Measurements from ENCODE around the gene SMC2.

SMC2 gene

DNA sequence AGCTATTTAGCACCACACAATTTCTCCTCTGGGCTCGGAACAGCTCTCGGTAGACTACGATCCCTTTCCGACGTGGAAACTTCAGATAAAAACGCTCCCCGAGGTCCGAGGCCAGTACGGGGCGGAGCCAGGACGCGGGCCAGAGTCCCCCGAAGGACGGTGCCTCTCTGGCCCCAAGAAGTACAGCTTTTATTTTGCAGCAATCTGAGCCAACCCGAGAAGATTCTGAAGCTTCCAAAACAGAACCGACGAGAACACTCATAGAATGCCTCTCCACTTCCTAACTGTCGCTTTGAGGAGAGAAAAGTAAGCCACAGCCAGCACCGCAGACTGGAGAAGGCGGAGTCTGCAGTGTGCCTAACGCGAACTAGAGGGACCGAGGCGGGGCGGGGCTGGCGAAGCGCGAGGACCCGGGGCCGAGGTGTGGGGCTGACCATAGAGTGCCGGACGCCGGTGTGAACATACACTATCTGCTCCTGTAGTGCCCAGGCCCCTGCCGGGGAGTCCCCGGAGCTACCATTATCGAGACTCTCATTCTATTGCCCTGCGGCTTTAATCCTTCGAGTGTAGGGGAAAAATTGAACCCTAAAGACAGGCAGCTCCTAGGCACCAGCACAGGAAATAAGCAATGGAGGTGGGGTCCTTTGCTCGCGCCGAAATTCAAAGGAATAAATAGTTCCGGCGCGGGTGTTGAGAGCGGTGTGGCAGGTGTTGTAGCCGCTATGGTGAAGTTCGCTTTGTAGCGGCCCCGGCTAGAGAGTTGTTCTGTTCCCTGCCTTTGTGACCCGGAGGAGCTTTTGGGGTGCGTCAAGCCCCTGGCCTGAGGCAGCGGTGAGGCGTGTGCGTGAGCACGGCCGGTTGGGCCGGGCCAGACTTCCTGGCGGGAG lies at the start of gene SMC2:
Gene SMC2, plus strand, starts transcription at position 663 of the 887 bp plus-strand sequence. CDS start 1,076 bp downstream, outside the sequence.
- peak; percentile 85 to 87 for DNase-seq (ENCODE audit: low read depth in 2 of 2)

DNA sequence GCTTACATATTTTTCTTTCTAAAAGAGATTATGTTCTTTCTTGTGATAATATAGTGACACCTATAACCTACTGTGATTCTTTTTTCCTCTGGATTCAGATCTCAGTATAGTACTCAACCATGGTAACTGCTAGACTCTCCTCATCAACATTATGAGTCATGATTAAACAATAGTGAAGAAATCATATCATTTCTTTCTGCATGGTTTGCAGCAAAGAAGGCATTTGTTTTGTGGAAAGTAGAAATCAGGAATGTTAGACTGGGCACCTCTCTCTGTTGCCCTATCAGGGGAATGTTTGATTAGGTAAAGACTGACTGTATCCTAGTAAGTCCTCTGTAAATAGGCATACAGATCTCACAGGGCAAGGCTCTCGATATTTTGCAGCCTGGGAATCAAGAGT lies 25.6 kb upstream of the SMC2 start:
- DNase-seq (ENCODE audit: low read depth in 2 of 2), result no peak

DNA sequence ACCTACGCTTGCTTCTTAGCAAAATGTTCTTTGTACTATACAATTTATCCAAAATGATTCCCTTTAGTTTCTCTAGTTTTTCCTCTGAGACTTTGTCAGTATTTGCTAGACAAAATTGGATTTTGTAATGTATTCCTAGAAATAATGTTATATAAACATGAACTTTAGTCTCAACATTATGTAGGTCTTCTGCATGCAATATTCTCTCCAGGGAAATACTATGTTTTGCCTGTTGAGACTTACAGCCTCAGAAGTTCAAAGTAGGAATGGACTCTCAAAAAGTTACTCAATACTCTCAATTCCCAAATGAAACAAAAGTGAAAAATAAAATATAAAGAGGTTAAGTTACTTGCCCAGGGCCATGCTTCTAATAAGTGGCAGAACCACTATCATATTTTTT lies 24.8 kb upstream of the SMC2 start:
- no peak for DNase-seq (ENCODE audit: low read depth in 2 of 2)

DNA sequence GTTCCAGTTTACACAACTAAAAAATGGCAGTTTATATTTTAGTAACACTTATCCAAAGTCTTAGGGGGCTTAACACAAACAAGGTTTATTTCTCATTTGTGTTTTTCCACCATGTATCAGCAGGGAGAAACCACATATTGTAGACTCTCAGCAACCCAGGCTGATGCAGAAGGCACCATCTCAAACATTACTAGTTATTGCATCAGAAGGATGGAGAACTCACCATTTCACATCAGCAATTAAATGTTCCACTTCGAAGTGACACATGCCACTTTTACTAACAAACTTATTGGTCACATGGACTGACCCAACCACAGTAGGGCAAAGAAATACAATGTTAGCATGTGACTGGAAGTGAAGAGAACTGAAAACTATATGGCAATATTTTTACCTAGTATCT lies 22.5 kb upstream of the SMC2 start:
- DNase-seq (ENCODE audit: low read depth in 2 of 2), result no peak

DNA sequence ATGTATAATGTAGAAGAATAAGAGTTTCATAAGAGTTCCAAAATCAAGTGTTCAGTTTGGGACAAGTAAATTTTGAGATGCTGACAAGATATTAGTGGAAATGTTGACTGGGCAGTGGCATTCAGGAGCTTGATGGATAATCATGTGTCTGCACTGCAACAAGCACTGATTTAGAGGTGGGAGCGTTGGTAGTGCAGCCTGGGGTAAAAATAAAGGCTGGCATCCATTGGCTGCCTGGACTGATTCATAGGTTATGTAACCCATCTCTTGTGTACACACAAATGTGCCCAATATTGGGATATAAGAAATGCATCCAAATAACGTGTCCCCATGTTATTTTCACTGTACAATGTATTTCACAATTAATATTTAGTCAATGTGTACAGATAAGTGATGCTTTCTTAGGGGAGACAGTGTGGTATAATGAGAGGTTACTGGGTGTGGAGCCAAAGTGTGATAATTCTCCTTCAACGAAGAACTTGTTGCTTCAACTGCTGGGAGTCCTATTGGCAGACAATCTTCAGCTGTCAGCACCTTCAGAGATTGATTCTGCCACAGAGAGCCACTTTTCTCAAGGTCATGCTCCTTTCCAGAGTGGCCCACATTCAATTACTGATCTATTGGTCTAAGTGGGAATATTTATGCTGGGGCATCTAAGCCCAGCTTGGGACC lies 20.9 kb upstream of the SMC2 start:
- DNase-seq (ENCODE audit: low read depth in 2 of 2), result no peak

DNA sequence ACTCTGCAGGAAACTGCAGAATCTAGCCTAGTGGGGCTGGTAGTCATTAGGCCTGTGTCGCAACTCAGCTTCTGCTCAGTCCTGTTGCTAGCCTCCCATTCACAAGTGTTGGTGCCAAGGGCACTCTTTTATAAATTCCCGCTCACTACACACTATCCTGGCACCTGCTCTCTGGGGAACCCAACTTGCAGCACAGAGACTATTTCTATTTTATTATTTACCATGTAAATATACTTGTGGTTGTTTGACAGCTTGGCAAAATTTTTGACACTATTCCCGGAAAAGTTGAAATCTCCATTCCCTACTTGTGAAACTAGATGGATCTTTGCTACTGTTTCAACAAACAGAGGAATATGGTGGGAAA lies 20.4 kb upstream of the SMC2 start:
- DNase-seq (ENCODE audit: low read depth in 2 of 2), result no peak

DNA sequence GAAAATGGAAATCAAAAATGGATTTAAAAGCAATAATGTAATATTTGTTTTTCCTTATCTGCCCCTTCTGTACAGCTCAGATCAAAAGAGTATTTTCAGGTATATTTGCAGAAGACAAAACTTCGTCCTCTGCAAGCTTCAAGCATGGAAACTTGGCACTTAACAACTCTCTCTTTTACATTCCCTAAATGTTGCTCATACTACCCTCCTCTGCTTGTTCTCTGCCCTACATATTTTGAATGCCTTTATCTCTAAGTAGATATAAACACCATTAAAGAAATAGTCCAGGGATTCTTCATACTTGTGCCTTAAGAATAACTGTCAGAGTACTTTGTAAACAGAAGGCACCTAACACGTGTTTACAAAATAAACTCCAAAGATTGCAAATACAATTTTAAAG lies 19.2 kb upstream of the SMC2 start:
- DNase-seq (ENCODE audit: low read depth in 2 of 2), result no peak

DNA sequence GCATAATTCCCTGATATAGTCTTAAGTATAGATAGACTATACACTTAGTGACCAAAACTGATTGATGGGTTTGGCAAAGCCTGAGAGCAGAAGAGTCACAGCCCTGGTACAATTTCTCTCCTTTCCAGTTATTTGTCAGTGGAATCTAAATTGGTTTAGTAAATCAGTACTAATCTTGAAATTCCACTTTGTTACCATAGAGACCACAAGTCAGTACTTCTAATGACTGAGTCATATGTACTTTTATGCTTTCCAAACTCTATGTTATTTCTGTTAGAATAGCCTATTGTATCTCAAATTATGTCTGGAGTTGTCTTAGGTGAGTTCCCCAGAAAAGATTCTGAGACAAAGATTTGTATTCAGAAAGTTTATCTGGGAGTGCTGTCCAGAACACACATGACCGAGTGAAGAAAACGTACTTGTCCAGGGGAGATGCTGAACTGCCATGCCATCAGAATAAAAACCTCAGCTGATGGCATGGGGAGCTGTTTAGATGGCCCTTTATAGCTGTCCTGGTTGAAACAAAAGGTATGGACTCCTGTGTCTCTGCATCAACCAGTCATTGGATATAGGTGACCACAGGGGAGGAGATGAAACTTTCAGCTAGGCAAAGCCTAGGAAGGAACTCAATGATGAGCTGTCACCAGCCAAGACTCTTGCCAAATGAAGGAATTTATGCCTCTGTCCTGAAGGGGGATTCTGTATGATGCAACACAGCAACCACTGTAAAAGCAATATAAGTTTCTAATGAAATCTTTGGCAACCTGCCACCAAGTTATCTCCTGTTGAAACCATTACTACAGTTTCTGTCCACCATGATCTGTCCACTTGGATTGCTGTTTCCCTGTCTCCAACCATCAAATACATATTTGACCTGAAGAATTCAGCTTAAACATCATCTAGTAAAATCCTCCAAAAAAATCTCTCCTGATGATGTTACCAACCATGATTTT lies 18.0 kb upstream of the SMC2 start:
- DNase-seq (ENCODE audit: low read depth in 2 of 2), result no peak

DNA sequence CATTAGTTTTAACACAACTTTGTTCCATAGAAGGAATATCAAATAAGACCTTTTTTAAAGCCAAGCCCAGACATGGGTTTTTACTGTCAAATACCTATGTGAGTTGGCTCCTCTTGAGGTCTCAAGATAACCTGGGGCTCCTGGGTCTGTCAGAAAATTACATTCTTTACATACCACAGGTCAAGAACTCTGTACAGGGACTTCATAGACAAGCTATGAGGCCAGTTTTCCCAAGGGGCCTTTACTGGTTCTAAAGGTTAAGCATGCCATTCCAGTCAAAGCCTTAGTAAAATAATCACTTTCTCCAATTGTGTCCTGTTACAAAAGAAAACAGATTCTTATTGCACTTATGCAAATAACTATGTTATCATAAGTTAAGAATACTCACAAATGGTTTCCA lies 15.5 kb upstream of the SMC2 start:
- DNase-seq (ENCODE audit: low read depth in 2 of 2), result no peak

DNA sequence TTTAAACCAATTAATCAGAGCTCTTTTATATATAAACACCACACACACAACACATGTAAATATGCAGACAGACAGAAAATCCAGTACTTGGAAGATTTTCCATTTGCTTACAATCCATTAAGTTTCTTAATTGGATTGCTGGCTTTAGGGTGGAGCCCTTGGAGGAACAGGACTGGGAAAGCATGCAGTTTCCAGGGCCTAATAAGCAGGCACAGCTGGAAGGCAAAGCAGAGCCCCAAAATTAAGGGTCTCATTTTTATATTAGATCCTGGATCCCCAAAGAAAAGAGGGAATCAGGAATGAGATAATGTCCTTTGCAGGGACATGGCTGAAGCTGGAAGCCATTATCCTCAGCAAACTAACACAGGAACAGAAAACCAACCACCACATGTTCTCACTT lies 13.1 kb upstream of the SMC2 start:
- DNase-seq (ENCODE audit: low read depth in 2 of 2), result no peak

DNA sequence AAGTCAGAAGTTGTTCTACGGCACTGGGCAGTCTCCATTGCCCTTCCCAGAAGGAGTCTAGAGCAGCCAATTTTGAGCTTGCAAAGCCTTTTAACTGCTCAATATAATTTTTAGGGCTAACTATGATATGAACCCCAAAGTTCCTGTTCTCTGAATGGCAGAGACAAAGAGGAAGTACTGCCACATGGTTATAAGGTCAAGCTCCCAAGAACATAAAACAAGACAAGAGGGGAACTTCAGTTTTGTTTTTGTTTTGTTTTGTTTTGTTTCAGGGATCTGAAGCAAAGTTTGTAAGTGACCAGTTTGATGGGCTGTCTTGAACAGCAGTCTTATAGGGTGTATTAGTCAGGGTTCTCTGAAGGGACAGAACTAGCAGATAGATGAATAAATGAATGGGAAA lies 11.9 kb upstream of the SMC2 start:
- DNase-seq (ENCODE audit: low read depth in 2 of 2), result no peak

DNA sequence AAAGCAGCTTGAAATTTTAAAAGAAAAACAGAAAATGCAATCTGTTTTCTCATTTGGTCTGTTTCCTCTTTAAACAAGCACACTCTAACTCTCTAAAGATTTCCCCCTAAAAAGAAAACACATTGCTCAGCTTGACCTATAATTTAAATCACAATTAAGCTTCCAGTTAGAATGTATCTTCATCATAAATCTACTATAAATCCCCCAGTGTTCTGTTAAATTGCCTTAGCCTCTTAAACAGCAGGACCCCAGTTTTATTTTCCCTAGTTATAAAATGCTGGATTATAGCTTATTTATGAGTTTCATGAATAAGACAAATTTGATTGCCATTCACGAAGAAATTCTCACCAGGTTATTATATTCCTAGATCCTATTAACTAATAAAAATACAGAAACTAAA lies 8.6 kb upstream of the SMC2 start:
- DNase-seq (ENCODE audit: low read depth in 2 of 2), result no peak

DNA sequence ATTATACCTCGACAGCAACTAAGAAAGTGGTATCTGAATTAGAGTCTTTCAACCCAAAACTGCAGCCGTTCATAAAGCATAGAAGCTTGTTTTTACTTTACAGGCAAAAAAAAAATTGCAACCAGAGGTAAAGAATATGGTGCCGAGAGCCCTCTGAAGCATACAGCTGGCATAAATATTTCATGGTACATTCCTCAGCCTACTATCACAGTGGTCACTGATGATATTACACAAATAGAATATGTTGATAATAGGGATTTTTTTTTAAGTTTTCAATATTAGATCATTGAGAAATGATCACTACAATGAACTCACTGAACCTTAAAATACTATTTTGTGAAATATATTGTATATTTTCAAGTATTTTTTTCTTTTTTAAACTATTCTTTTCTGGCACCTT lies 6.2 kb upstream of the SMC2 start:
- DNase-seq (ENCODE audit: low read depth in 2 of 2), result no peak

DNA sequence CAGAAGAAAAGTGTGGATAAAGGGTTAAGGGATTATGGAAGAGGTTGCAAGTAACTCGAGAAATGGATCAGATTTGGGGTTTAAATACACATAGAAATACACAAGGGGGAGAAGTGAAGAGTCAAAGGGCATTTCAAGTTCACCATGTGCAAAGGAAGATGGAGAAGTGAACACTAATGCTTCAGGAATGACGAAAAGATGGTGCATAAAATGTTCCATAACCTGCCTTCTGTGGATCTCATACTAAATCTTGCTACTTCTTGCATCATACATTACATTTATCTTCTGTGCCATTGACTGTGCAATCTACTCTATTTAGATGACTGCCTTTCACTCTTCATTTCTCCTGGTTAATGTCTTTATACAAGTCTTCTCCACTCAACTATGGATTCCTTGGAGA lies 5.7 kb upstream of the SMC2 start:
- DNase-seq (ENCODE audit: low read depth in 2 of 2), result no peak

DNA sequence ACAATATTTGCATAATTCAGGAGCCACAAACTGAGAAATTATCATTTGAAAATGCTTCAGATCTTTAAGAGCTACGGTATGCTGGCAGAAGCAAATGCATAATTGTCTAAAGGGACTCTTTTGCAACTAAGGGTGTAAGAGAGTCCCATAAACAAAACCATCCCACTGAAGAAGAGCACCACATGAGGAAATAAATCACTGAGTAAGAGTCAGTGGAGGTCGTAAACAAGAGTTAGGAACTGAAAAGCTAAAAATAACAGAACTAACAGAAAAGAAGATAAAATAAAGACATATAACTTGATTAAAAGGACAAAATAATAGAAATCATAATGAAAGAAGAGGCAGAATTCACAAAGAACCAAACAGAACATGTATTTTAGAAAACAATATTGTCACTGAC lies 3.5 kb upstream of the SMC2 start:
- DNase-seq (ENCODE audit: low read depth in 2 of 2), result no peak

DNA sequence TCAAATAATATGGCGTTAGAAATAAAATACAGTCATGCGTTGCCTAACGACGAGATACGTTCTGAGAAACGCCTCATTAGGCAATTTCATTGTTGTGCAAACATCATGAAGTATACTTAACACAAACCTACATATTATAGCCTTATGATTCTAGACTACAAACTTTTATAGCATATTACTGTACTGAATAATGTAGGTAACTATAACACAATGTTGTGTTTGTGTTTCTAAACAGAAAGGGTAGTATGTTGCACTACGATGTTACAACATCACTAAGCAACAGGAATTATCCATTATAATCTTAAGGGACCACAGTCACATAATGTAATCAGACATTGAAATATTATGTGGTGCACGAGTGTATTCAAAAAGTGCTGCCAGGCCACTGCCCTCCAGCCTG lies 3.0 kb upstream of the SMC2 start:
- DNase-seq (ENCODE audit: low read depth in 2 of 2), result no peak

DNA sequence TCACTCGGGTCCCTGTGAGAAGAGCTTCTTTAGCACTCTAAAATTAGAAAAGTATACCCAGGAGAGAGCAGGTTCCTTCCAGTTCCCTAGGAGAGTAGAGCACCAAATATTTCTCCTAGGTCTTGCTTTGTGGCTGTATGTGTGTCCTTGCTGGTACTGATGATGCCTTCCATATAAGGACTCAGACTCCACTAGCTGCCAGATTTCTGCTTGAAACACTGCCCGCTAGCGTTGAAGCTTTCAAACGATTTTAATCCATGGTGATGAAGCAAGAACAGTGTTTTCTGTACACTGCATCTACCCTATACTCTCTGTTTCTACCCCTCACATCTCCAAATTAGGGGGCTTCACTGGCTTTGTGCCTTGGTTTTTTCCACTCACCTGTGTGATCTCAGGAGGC lies 2.4 kb upstream of the SMC2 start:
- no peak for DNase-seq (ENCODE audit: low read depth in 2 of 2)

DNA sequence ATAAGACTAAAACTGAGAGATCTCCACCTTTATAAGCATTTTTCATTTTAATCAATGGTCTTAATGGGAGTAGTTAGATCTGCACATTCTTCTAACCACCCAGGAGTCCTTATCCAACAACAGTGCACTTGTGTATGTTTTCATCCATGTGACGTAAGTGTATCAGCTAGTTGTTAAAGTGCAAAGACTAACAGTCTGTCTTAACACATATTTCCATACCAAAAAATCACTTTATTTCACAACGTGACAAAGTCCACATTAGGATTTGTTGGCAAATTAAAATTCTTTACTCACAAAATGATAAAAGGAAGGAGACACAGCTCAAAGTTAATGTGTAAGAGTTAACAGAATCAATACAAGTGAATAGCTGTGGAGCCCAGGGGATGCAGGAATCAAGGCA lies 1.9 kb upstream of the SMC2 start:
- DNase-seq (ENCODE audit: low read depth in 2 of 2), result no peak

DNA sequence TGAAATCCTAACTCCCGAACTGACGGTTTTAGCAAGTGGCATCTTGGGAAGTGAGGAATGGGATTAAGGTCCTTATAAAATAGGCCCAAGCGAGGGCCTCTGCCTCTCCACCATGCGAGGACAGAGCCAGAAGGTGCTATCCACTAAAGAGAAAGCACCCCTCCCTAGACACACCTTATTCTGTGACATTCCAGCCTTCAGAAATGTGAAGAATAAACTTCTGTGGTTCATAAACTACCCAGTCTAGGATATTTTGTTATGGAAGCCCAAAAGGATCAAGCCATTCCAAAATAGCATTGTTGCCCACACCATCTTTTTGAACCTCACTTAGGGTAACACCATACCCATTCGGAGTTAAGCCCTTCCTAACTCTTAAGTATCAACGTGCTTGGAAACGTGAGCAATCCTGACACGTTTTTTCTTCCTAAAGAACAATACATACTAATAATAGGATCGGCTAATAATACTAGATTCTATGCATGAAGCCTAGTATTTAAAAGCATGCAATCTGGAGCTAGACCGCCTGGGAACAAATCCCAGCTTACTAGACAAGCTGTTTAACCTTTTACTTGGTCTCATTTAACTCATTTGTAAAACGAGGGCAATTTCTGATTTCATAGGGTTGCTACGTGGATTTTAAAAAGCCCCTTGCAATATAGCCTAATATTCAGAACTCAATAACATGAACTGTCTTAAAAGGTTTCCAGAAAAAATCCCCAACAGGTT lies 1.1 kb upstream of the SMC2 start:
- DNase-seq (ENCODE audit: low read depth in 2 of 2), result no peak

DNA sequence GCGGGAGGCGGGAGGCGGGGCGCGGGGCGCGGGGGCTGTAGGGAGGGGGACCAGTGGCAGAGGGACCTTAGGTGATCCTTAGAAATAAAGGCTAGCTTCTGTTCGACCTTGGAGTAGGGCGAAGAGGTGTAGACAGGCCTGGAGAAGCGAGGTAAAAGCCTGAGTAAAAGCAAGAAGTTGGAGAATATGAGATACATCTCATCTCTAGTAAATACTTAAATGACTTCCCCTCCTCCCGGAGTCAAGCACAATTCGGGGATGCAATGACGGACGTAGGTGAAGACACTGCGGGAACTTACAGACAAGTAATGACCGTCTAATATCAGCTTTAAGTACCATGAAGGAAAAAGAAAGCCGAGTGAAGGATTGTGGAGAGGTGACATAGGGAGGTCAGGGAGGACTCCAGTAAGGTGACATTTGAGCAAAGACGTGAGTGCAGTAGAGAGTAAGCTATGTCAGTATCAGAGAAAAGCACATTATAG lies 466 bp downstream of the SMC2 start:
- no peak for DNase-seq (ENCODE audit: low read depth in 2 of 2)

DNA sequence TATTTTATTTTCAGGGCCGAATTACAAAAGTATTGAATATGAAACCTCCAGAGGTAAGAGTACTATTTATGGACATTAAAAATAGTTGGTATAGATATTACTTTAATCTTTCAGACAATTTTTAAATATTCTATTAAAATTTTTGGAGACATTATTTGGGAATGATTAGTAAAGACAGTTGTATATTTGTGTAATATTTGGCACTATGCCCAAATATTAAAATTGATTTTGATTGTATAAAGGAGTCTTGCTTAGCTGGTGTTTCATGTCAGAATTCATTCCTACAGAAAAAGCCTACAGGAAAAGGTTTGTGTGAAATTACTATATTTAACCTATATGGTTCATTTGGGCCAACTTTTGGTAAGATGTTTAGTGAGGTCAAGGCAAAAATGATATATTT lies 5.5 kb downstream of the SMC2 start:
- DNase-seq (ENCODE audit: low read depth in 2 of 2), result no peak

DNA sequence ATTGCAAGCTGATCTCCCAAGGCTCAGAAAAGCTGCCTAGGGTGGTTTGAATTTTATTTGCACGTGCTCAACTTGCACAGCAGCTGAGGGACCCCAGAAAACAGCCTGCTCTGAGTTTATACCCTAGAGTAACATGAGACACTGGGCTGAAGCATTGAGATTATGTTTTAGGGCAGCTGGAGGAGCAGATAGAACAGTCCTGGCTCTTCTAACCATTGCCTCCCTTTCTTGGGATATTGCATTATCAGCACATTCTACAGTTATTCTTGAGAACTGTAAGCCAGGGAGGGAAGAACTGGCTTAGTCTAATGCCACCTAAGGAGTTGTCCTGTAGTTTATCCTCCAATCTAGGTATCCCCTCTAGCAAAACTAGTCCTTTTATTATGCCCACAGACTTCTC lies 10.3 kb downstream of the SMC2 start:
- DNase-seq (ENCODE audit: low read depth in 2 of 2), result no peak

Measured in stimulated activated CD8-positive, alpha-beta memory T cell treated with anti-CD3 and anti-CD28 coated beads, Interleukin-15, amount 100 ng/mL, for 48 hours (primary cell).